Loucy (cell line): ENCODE results near the gene TPST2.

Experiments
- CTCF ChIP-seq: fragments of 200-600 bp; sonication (generic); conservative IDR thresholded peaks from 2 replicates; pipeline ENCODE4 v1.5.1; 2014; ENCODE audit warnings: mild to moderate bottlenecking, antibody characterized with exemption, low read length
- EZH2phosphoT487 ChIP-seq: fragments of 200-600 bp; IDR thresholded peaks from 2 replicates; pipeline ENCODE4 v1.6.1; 2018; ENCODE audit warnings: antibody characterized with exemption, mild to moderate bottlenecking, moderate library complexity, borderline replicate concordance

GRCh38 chr22:26576026-26576680 is 13.8 kb downstream of the TPST2 start:
- TF ChIP-seq CTCF (no peak), EZH2phosphoT487 (no peak)
